NCI-H524 (cell line): Measurements from ENCODE around the gene TMCO2.
"Not testable (repeated sequence)": the region's sequence is repeated elsewhere in the genome, so short reads cannot be mapped to it uniquely, and the experiment has no call there.

Experiments
- DNase-seq, 2 experiments: peaks; one replicate each; lab custom pipeline; 2025; lab: John Stamatoyannopoulos, UW

The TMCO2 gene

DNA sequence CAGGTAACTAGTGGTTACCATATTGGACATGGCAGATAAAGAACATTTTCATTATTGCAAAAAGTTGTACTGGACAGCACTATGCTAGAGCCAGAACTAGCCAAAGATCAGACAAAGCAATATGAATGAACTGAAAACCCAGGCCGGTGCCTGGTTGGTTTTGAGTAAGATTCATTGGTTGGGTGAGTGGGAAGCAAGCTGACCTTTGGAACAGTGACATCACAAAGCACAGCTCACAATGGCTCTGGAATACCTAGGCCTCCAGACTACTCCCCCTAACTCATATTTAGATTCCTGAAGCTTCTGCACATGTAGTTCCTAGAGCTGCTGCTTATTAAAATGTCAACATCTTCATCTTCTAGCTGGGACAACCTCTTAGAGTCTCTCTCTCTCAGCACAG lies at the start of gene TMCO2:
TMCO2 (plus strand) TSS at position 283 of the 400 bp plus-strand sequence; CDS start at position 340, 57 bp downstream.
- DNase-seq, result no peak

DNA sequence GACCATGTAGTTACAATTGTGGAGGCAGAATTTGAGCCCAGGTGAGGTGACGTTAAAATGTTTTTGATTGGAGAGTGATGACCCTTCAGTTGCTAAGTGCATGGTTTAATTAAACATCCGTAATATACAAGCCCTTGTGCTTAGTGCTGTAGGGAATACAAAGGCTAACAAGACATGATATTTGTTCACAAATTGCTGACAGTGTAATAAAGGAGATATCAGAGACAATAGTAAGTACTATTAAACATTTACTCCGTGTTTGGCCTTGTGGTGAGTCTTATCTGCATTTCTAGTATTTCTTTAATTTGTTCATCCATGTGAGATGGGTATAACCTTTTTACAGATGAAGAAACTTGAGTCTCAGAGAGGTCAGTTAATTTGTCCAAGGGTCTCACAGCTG lies 48.6 kb upstream of the TMCO2 start:
- DNase-seq, result no peak

DNA sequence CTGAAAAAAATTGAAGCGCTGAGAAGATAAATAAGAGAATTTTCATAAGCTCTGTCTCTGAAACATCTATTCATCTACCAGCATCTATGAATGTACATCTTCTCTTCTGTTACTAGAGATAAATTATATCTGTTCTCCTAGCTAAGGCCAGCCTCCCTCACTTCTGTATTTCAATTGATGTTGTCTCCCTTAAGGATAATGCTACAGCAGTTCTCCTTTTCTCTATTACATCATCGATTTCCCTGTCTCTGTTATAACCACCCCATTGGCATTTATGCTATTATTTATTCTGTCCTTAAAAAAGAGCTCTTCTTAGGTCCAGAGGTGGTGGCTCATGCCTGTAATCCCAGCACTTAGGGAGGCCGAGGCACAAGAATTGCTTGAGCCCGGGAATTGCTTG lies 42.9 kb upstream of the TMCO2 start:
- DNase-seq, result no peak

DNA sequence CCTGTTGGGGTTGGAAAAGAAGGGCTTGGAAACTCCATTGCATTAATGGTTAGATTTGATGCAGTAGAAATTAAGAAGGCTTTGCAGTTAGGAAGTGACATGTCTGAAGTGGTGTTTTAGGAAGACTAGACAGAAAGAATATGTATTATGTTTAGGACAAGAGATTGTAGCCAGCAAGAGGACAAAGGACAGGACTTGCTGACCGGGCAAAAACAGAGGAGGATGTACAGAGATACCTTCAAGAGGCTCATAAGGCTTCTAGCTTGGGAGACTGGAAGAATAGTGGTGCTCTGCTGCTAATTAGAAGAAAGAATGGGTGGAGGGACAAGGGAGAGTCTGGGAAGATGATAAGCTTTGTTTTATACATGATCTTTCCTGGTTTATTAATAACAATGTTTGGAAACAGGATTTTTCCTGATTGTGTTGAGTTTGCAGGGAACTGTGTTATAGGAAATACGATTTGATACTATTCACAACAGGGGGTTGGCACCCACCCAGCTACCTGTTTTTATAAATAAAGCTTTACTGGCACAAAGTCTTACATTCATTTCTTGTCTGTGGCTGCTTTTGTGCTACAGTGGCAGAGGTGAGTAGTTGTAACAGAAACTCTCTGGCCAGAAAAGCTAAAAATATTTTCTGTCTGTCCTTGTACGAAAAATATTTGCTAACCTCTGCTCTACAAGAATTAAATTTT lies 37.1 kb upstream of the TMCO2 start:
- DNase-seq, result no peak

DNA sequence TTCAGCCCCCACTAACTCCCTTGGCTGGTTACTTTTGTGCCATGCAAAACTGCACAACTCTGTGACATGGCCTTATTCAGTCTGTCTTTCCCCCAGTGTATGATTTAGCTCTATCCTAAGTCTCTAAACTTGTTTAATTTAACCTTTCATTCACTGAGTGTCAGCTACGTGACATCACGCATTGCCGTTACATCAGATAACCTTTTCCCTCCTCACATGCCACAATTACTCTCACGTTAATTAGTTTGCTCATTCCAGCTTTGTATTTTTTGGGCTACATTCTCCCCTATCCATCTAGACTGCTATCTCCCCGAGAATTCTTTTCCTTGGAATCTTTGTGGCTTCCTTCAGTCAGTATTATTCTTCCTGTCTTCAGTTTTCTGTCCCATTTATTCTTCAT lies 29.4 kb upstream of the TMCO2 start:
- no peak for DNase-seq

DNA sequence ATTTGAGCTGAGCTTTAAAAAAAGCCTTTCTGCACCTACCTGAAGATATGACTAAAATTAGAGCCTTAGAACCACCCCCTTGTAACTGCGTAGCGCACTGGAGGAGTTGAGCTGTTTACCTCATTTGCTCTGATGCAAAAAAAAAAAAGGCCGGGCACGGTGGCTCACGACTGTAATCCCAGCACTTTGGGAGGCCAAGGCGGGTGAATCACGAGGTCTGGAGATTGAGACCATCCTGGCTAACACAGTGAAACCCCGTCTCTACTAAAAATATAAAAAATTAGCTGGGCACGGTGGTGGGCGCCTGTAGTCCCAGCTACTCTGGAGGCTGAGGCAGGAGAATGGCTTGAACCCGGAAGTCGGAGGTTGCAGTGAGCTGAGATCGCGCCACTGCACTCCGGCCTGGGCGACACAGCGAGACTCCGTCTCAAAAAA lies 26.2 kb upstream of the TMCO2 start:
- DNase-seq, result not testable (repeated sequence)

DNA sequence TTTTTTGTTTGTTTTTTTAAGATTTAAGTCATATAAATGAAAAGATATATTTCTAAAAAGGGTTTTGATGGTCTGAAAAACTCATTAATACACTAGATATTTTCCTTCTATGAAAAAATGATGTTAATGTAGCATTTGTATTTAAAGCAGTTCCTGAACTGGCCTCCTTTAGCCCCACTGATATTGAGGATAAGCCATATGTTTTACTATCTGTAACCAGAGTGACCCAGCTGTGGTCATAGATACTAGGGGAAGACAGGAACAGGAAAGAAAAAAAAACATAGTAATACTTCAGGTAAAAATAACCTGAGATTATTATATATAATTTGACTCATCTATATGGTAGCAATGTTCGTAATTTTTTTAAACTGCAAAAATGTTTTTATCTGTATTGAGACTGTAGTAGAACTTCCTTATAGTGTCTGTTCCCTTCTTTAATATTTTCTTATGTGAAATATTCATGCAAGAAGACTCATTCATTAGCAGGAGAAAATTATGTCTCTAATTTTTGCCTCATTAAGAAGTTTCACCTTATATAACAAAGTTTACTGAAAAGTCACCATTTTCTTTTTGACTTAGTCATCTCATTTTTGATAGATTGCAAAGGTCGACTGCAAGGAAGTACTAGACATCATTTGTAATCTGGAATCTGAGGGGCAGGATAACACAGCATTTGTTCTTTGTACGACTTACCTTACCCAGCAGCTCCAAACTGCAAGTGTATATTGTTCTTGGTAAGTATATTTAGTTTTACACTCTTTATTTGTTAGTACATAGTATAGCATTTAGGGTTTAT lies 25.6 kb upstream of the TMCO2 start:
- no peak for DNase-seq

DNA sequence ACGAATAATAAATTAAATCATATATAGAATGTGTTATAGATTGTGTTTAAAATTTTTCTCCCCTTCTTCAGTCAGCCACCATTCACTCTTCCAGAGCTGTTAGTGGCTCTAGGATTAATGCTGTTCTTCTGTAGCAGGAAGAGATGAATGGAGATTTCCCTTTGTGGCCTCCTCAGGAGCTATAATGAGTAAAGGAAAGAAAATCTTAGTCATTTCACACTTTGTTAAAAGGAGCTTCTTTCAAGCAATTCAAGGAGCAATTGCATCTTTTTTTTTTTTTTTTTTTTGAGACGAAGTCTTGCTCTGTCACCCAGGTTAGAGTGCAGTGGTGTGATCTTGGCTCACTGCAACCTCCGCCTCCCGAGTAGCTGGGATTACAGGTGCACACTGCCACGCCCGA lies 23.7 kb upstream of the TMCO2 start:
- DNase-seq, result no peak

DNA sequence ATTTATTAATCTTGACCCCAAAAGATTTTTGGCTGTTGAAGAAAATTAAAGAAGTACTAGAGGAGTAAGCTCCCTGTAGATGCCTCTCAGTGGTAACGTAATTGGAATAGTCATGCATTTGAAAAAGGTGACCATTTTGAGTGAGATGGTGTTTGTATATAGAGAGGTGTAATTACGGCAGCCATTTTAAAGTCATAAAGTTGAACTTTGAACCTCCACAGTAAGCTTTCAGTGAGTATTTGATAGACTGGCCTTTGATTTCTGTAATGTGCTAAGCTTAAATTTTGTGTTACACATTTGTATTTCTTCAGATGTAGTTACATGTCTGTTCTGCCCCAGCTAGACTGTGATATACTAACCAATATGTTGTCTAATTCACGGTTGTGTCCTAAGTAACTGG lies 21.5 kb upstream of the TMCO2 start:
- DNase-seq, result no peak

DNA sequence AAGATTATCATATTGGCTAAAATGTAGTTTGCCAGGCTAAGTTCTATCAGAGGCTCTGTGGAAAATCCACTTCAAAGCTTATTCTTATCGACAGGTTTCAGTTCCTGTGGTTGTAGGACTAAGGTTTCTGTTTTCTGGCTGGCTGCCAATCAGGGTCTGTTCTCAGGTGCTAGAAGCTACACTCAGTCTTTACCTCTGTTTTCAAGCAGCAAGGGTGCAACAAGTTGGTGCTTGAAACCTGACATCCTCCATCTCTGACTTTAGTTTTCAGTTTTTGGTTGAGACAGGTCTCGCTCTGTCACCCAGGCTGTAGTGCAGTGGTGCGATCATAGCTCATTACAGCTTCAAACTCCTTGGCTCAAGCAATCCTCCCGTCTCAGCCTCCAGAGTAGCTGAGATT lies 15.3 kb upstream of the TMCO2 start:
- DNase-seq, result no peak

DNA sequence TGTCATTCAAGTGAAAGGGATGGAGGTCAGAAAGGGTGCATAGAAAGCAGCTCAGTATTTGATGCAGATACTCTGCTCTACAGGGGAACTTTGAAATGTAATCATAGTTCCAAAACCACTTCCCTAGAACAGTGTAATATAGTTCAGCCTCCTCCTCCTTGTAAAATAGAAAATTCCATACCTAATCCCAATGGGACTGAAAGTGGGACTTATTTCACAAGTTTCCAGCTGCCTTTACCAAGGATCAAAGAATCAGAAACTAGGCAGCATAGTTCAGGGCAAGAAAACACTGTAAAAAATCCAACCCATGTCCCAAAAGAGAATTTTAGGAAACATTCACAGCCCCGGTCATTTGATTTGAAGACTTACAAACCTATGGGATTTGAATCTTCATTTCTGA lies 8.1 kb upstream of the TMCO2 start:
- no peak for DNase-seq

DNA sequence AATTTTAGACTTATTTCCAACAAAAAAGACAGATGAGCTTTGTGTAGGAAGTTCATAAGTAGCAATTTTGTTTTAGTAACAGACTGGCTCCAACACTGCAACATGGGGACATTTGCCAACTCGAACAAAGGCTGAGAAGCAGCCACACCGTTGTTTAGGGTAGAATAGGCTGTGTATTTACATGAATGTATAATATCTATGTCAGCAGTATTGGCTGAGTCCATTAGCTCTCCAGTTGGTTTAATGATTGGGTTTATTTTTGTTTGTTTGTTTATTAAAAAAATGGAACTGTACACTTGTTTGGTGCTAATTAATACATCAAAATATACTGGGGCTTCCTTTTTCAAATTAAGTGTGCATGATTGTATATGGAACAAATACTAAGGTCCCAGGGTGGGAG lies 7.3 kb upstream of the TMCO2 start:
- DNase-seq, result no peak

DNA sequence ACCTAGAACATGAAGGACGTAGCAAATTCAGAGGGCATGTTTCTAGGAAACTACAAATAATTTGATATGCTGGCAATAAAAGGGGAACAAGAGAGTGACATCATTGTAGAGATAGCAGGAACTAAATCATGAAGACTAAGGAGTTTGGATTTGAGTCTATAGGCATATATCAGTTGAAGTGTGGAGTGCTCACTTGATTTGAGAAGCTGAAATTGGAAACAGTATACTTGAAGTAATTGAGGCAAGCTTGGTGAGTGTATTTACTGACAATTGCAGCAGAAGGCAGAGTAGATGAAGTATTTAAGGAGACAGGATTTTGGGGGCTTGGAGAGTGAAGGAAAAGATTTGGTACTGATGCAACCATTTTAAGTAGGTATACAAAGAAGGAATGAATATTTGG lies 6.4 kb upstream of the TMCO2 start:
- DNase-seq, result no peak

DNA sequence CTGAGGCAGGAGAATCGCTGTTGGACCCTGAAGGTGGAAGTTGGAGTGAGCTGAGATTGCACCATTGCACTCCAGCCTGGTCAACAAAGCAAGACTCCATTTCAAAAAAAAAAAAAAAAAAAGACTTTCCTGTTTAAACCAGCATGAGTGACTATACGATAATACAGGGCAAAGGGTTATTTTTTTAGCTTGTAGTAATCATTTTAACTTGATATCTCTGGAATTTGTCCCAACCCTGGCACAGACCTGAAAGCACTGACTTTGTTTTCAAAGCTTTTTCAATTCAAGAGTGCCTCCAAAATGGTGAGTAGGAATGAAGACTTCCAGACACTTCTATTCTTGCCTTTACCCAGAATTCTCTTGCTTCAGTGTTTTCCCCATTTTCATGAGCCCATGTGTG lies 4.4 kb upstream of the TMCO2 start:
- DNase-seq, result no peak

DNA sequence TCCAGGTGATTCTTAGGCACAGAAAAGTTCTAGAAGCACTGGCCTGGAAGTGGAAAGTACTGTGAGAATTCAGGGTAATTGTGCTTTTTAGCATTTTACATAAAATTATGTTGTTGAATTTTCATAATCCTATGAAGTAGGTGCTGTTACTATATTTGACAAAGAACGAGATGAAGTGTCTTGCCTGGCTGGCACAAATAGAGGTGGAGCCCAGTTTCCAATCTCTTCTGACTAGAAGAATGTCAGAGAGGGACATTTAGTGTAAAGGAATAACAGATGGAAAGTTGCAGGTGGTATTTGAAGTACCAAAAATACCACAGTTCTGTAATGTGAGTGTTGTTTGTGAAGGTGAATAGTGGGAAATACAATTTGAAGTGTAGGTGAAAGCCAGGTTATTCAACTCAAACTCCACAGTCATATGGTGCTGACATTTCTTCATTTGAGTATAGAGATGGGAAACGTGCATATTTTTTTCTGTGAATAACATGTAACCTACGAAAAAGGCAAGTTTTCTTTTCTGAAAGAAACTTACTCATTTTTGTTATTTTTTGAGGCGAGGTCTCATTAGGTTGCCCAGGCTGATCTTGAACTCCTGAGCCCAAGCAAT lies 3.5 kb upstream of the TMCO2 start:
- DNase-seq, result no peak

DNA sequence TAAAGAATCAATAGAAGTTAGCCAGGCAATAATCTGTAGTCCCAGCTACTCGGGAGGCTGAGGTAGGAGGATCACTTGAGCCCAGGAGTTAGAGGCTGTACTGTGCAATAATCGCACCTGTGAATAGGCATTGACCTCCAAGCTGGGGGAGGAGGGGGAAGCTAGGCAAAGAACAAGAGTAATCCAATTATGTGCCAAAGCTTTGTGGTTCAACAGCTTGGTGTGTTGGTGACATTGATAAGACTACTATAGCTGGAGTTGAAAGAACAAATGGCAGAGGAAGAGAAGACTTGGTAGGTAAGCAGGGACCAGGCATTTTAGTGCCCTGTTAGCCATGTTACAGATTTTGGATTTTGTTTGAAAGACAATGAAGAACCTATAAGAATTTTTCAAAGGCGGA lies 2.1 kb upstream of the TMCO2 start:
- DNase-seq, result no peak

DNA sequence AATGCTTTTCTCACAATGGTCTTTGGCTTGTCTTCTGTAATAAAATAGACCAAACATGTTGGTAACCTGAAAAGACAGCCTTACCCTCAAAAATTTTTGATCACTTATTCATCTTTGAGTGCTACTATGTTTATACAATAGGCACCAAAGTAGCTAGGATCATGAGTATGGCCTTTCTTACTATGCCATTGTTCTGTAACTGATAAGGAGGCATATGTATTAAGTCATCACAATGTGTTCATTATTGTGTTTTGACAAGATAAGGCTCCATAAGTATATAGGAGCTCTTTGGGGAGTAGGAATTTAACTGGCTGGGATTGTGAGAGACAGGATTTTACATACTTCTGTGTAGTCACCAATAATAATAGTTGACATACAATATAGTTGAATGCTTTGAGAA lies 675 bp downstream of the TMCO2 start:
- DNase-seq, result no peak

DNA sequence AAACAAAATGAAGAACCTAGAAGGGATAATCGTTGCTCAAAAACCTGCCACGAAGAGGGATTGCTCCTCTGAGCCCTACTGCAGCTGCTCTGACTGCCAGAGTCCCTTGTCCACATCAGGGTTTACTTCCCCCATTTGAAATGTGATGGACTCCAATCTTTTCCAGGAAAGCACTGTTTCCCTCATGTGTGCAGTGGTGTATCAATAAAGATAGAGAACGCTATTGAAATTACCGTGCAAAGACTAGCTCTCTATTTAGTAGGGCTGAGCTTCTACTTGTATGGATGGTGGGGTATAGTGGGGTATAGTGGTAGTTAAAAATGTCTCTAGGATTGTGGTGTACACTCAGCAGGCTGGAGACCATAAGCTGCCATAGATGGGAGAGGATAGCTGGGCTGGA lies 3.7 kb downstream of the TMCO2 start:
- no peak for DNase-seq

DNA sequence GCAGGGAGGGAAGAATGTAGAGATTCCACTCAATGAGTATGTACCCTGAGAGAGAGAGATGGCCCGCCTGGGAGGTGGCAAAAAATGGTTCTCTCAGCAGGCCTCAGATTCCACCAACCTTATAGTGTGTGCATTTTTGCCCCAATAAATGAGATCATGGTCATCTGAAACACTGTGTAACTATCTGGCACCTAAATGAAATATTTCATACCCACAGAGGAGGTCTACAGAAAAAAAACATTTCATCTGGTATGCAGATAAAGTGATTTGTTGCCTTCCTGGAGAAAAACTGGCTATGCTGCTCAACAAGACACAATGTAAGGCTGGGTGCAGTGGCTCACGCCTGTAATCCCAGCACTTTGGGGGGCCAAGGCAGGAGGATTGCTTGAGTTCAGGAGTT lies 4.9 kb downstream of the TMCO2 start:
- DNase-seq, result no peak

DNA sequence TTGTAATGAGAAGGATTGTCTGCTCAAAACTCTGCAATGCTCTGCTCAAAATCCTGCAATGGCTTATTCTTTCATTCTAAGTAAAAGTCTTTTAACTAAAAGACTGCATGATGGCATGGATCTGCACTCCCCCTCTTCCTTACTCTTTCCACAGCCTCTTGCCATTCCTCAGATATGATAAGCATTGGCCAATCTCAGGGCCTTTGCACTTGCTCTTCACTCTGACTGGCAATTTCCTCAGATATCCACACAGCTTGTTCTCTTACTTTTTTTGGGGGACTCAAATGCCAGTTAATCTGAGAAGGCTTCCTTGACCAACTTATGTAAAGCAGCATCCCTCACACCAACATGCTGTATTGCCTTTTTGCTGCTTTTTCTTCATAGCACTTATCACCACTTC lies 7.5 kb downstream of the TMCO2 start:
- DNase-seq, result no peak

DNA sequence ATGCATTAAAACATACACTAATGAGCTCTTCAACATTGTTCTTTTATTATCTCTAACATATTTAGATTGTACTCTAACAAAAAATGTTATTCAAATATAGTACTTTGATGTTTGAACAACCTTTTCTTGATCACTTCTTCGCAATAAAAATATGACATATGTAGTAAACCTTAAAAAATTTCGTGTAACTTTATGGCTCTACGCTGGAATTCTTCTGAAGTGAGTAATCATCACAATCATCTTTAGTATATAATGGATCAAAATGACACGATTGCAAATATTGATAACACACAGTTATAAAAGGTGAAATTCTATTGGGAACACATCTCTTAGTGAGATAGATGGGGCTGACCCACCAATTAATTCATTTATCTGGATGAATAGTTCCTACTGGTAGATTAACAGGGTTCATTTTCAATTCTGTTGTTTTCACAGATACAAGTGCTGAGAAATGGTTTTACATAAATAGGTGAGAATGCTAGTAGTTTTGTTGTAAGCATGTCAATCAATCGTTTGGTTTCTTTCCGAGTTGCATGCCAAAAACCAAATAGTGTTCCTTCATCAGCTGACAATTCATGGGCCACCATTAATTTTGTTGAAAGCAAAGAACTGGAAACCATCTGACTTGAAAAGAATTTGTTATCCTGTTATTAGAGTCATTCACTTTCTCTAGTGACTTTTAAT lies 8.8 kb downstream of the TMCO2 start:
- no peak for DNase-seq

DNA sequence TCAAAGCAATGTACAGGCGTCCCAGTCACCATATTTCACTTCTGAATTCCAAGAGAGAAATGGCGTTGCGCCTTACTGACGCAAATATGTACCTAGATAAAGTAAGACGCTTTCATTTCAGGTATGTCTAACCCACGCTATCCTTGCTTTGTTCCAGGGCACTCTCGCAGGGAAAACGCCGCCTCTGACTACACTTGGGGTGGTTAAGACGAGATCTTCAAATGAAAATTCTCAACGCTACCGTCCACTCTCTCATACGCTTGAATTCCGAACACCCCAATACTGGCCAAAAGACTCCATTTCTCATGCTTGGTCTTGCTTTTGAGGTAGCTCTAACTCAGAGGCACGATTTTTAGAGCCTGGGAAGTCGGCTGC lies 9.6 kb downstream of the TMCO2 start:
- no peak for DNase-seq
